Subcutaneous abdominal adipose tissue (tissue), 5 donors: ENCODE data around the gene MRPL28.
"Not testable (repeated sequence)": the region's sequence is repeated elsewhere in the genome, so short reads cannot be mapped to it uniquely, and the experiment has no call there.

ENCODE experiments used
- H3K27ac ChIP-seq: one replicate; pipeline ENCODE4 v1.7.0; 2013; ENCODE audit warnings: low read depth, mild to moderate bottlenecking, inconsistent platforms, low read length, moderate library complexity
- H3K27me3 ChIP-seq, 5 donors: one replicate each; pipeline ENCODE4 v1.7.0; 2013; ENCODE audit warnings: low read length in 5 of 5, inconsistent platforms in 1 of 5; ENCODE audit not compliant: control insufficient read depth in 5 of 5, insufficient read depth in 4 of 5
- H3K36me3 ChIP-seq, 5 donors: one replicate each; pipeline ENCODE4 v1.7.0; 2013; ENCODE audit warnings: low read length in 5 of 5; ENCODE audit not compliant: control insufficient read depth in 5 of 5, insufficient read depth in 5 of 5
- H3K4me1 ChIP-seq, 5 donors: one replicate each; pipeline ENCODE4 v1.7.0; 2013; ENCODE audit warnings: low read length in 5 of 5, mild to moderate bottlenecking in 3 of 5, moderate library complexity in 1 of 5; ENCODE audit not compliant: control insufficient read depth in 5 of 5, insufficient read depth in 5 of 5
- H3K4me3 ChIP-seq, 5 donors: one replicate each; pipeline ENCODE4 v1.7.0; 2013; ENCODE audit warnings: low read length in 5 of 5, low read depth in 1 of 5
- H3K9ac ChIP-seq, 5 donors: one replicate each; pipeline ENCODE4 v1.7.0; 2013; ENCODE audit warnings: low read length in 5 of 5, mild to moderate bottlenecking in 4 of 5, moderate library complexity in 3 of 5
- H3K9me3 ChIP-seq, 5 donors: one replicate each; pipeline ENCODE4 v1.7.0; 2013; ENCODE audit warnings: low read length in 5 of 5; ENCODE audit not compliant: control insufficient read depth in 5 of 5
- donor health status: healthy.
- donor health status: healthy.
- donor health status: healthy.
- donor health status: healthy.
- donor health status: healthy.

MRPL28 gene

GRCh38 chr16:368388-369158 is 1.8 kb downstream of the MRPL28 start:
- H3K36me3 ChIP-seq, result peaks cover 0 to 52% (median 47%) of the 10 kb centered on the region in 5 donors

GRCh38 chr16:367333-367903 is 2.9 kb downstream of the MRPL28 start:
- Histone ChIP-seq H3K4me1 (peaks cover 0 to 19% (median 14%) of the 10 kb centered on the region in 5 donors), H3K9me3 (no peaks in the 10 kb centered on the region), H3K9ac (no peak overlapping the region), H3K27me3 (peaks cover 11 to 19% (median 16%) of the 10 kb centered on the region in 5 donors), H3K4me3 (no peak overlapping the region), H3K36me3 (peaks cover 0 to 41% (median 37%) of the 10 kb centered on the region in 5 donors), H3K27ac (no peak overlapping the region)

More at GRCh38 chr16:368388-369158, 1.8 kb downstream of the MRPL28 start:
- Histone ChIP-seq H3K27ac (no peak overlapping the region), H3K9me3 (no peaks in the 10 kb centered on the region), H3K27me3 (peaks cover 8 to 12% (median 11%) of the 10 kb centered on the region in 5 donors), H3K9ac (no peak overlapping the region), H3K4me1 (peaks cover 0 to 19% (median 14%) of the 10 kb centered on the region in 5 donors), H3K4me3 (no peak overlapping the region)

- H3K9me3 ChIP-seq, result no peaks in the 10 kb centered on the region
- H3K36me3 ChIP-seq, result peaks cover 0 to 32% (median 27%) of the 10 kb centered on the region in 5 donors
- H3K27ac ChIP-seq, result no peak overlapping the region
- no peak overlapping the region for H3K9ac ChIP-seq
- H3K4me1 ChIP-seq, result peaks cover 0 to 19% (median 15%) of the 10 kb centered on the region in 5 donors
- peaks cover 11 to 25% (median 18%) of the 10 kb centered on the region in 5 donors for H3K27me3 ChIP-seq
- no peak overlapping the region for H3K4me3 ChIP-seq
Measured at GRCh38 chr16:366476-366875, 3.9 kb downstream of the MRPL28 start.

- no peak overlapping the region for H3K9ac ChIP-seq
- H3K27ac ChIP-seq, result no peak overlapping the region
Measured at GRCh38 chr16:364595-365491, 5.5 kb downstream of the MRPL28 start.

GRCh38 chr16:363766-364490 is 6.4 kb downstream of the MRPL28 start:
- Histone ChIP-seq H3K27me3 (peaks cover 11 to 25% (median 18%) of the 10 kb centered on the region in 5 donors), H3K9me3 (no peaks in the 10 kb centered on the region), H3K4me1 (peaks cover 0 to 2% (median 0%) of the 10 kb centered on the region in 5 donors), H3K36me3 (peaks cover 0 to 29% (median 26%) of the 10 kb centered on the region in 5 donors), H3K4me3 (no peak overlapping the region), H3K27ac (no peak overlapping the region), H3K9ac (no peak overlapping the region)

More at GRCh38 chr16:364595-365491, 5.5 kb downstream of the MRPL28 start:
- no peak overlapping the region for H3K4me3 ChIP-seq
- H3K4me1 ChIP-seq, result peaks cover 0 to 9% (median 6%) of the 10 kb centered on the region in 5 donors
- no peaks in the 10 kb centered on the region for H3K9me3 ChIP-seq
- H3K27me3 ChIP-seq, result peaks cover 11 to 25% (median 18%) of the 10 kb centered on the region in 5 donors
- peaks cover 0 to 30% (median 26%) of the 10 kb centered on the region in 5 donors for H3K36me3 ChIP-seq

GRCh38 chr16:363110-363765 is 7.1 kb downstream of the MRPL28 start:
- no peak overlapping the region for H3K27ac ChIP-seq
- H3K27me3 ChIP-seq, result peaks cover 11 to 25% (median 18%) of the 10 kb centered on the region in 5 donors
- no peaks in the 10 kb centered on the region for H3K9me3 ChIP-seq
- peaks cover 0 to 2% (median 0%) of the 10 kb centered on the region in 5 donors for H3K4me1 ChIP-seq
- no peak overlapping the region for H3K9ac ChIP-seq
- H3K36me3 ChIP-seq, result peaks cover 0 to 22% (median 19%) of the 10 kb centered on the region in 5 donors
- no peak overlapping the region for H3K4me3 ChIP-seq

- not testable (repeated sequence) for H3K4me3 ChIP-seq, H3K4me1 ChIP-seq, H3K9me3 ChIP-seq, H3K27ac ChIP-seq, H3K9ac ChIP-seq
- Histone ChIP-seq H3K36me3 (peaks cover 0 to 16% (median 13%) of the 10 kb centered on the region in 5 donors), H3K27me3 (peaks cover 11 to 25% (median 18%) of the 10 kb centered on the region in 5 donors)
Measured at GRCh38 chr16:362702-362999, 7.7 kb downstream of the MRPL28 start.

- H3K9me3 ChIP-seq, result no peaks in the 10 kb centered on the region
- H3K27ac ChIP-seq, result no peak overlapping the region
- H3K4me3 ChIP-seq, result no peak overlapping the region
- no peak overlapping the region for H3K9ac ChIP-seq
- peaks cover 0 to 10% (median 8%) of the 10 kb centered on the region in 5 donors for H3K36me3 ChIP-seq
- H3K4me1 ChIP-seq, result peaks cover 0 to 2% (median 0%) of the 10 kb centered on the region in 5 donors
- H3K27me3 ChIP-seq, result peaks cover 11 to 25% (median 18%) of the 10 kb centered on the region in 5 donors
Measured at GRCh38 chr16:361872-362701, 8.3 kb downstream of the MRPL28 start.
